GM13977 (cell line): ENCODE data around the gene TTLL9.

Source experiments
- DNase-seq: peaks from one replicate; pipeline ENCODE4 v3.0.0; 2012; ENCODE audit warnings: low spot score
- CTCF ChIP-seq: IDR thresholded peaks from 2 replicates; pipeline ENCODE4 v1.5.1; 2012; ENCODE audit warnings: mild to moderate bottlenecking, control low read depth; ENCODE audit not compliant: insufficient read depth; ENCODE audit errors: extremely low read depth, missing control alignments
- in situ Hi-C: fragments of 300-500 bp; cut with MboI; formaldehyde crosslinking; loops from one replicate; pipeline ENCODE4 v1.12.0; 2022; ENCODE audit warnings: low sequenced_read_pairs, low pct_unique_long_range_greater_than_20kb, mixed read lengths, inconsistent platforms; ENCODE audit not compliant: unreplicated experiment

Gene TTLL9

GRCh38 chr20:31848088-31848999 is 22.1 kb upstream of the TTLL9 start:
- in situ Hi-C loops, result loop anchor here (25.0 kb wide), 1 partner anchor 239 kb away; no protein-coding TSS in a partner anchor
- no peak for TF ChIP-seq CTCF
- DNase-seq, result no peak

DNA sequence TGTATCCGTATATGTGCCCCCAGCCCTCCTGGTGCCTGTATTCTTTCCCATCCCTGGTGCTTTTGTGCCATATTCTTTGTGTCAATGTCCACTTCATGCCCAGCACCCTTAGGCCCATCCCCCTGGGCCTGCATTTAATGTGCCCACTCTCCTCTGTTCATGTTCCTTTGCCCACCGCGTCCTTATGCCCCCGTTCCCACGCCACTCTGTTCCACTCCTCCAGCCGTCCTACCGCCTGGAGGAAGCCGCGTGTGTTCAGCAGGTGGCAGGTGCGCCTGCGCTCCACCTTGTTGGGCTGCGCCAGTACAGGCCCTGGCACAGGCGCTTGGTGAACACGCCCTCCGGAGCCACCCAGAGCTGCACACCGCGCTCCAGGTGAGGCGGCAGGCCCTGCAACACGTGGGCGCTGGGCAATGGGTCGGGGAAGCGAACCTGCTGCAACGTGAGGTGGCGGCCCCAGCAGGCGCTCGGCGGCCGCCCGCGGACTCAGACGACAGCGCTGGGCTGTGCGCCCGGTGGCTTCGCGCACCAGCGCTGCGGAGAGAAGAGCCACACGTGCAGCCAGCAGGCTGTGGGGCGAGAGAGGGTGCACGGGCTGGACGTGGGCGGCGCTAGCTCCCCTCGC is 21.0 kb upstream of the TTLL9 start:
- in situ Hi-C loops, result loop anchor here (25.0 kb wide), 1 partner anchor 238 kb away; no protein-coding TSS in a partner anchor
- no peak for DNase-seq

GRCh38 chr20:31851240-31851955 is 19.0 kb upstream of the TTLL9 start:
- in situ Hi-C loops, result no loop called here
- no peak for TF ChIP-seq CTCF
- DNase-seq, result no peak

More for the DNA sequence above, 21.0 kb upstream of the TTLL9 start:
- no peak for TF ChIP-seq CTCF

- in situ Hi-C loops, result no loop called here
- DNase-seq, result no peak
- no peak for TF ChIP-seq CTCF
Observed at GRCh38 chr20:31853481-31853880, 17.0 kb upstream of the TTLL9 start.

DNA sequence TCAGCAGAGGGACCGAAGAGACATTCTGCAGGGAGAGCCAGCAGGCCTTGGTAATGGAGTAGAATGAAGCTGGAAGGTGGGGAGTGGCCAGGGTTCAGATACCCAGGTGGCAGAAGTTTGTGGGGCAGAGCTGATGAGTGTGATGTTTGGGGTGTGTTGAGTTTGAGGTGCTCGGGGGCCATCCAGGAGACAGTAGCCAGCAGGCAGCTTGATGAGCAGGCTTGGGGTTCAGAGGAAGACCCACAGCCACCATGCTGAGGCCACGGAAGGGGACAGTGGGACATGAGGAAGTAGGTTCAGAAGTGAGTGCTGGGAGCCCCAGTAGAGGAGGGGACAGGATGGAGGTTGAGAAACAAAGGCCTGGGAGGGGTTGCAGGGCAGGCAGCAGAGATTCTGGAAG is 13.9 kb upstream of the TTLL9 start:
- TF ChIP-seq CTCF, result no peak
- in situ Hi-C loops, result no loop called here
- DNase-seq, result no peak
